HEK293 (cell line): ENCODE measurements around the gene AGAP1.

Experiments
- CTCF ChIA-PET: fragments of 350-600 bp; formaldehyde crosslinking; extraction: SDS; loops from one replicate; lab custom pipeline; 2021; ENCODE audit warnings: antibody characterized with exemption; lab: Yijun Ruan, JAX
- POLR2A ChIA-PET: fragments of 300-600 bp; formaldehyde crosslinking; extraction: SDS; loops from one replicate; lab custom pipeline; 2020; ENCODE audit warnings: antibody characterized with exemption, inconsistent platforms; lab: Yijun Ruan, JAX
- H3K27ac ChIP-seq: fragments of 200-500 bp; sonication (Bioruptor generic); 2 replicates; pipeline ENCODE4 v1.5.1; 2014; ENCODE audit warnings: low read depth, low read length, control low read depth, inconsistent platforms; ENCODE audit errors: extremely low read depth
- H3K36me3 ChIP-seq, 2 experiments: fragments of 200-500 bp in 1 of 2; sonication (Bioruptor generic) in 1 of 2; 1 replicate in 1 of 2; 2 replicates in 1 of 2; pipeline ENCODE4 v1.5.1; 2014 to 2017; ENCODE audit warnings: inconsistent platforms in 2 of 2, low read length in 2 of 2; ENCODE audit not compliant: control insufficient read depth in 2 of 2, insufficient read depth in 1 of 2
- H3K4me1 ChIP-seq: fragments of 200-500 bp; sonication (Bioruptor generic); 2 replicates; pipeline ENCODE4 v1.5.1; 2014; ENCODE audit warnings: mild to moderate bottlenecking, low read length, inconsistent platforms; ENCODE audit not compliant: control insufficient read depth, insufficient read depth
- H3K4me3 ChIP-seq: 2 replicates; pipeline ENCODE4 v1.5.1; 2011; ENCODE audit warnings: low read depth, mild to moderate bottlenecking, control low read depth, low read length, moderate library complexity
- H3K9me3 ChIP-seq: fragments of 200-500 bp; sonication (Bioruptor generic); 2 replicates; pipeline ENCODE4 v1.5.1; 2014; ENCODE audit warnings: low read depth, low read length, inconsistent platforms; ENCODE audit not compliant: control insufficient read depth, insufficient read depth
- ELK4 ChIP-seq: IDR thresholded peaks from 2 replicates; pipeline ENCODE4 v1.6.1; 2011; ENCODE audit warnings: mild to moderate bottlenecking, low read depth, low read length, borderline replicate concordance
- GFI1B ChIP-seq: fragments of 450-650 bp; formaldehyde crosslinking; IDR thresholded peaks from 2 replicates; pipeline ENCODE4 v1.5.1; 2016; ENCODE audit warnings: missing biosample characterization, missing genetic modification characterization
- HOXD13 ChIP-seq: sonication (generic); formaldehyde crosslinking; IDR thresholded peaks from 2 replicates; pipeline ENCODE4 v1.8.0; 2022; ENCODE audit warnings: missing genetic modification reagents, borderline replicate concordance
- KLF1 ChIP-seq: fragments of 450-650 bp; formaldehyde crosslinking; IDR thresholded peaks from 2 replicates; pipeline ENCODE4 v1.5.1; 2016; ENCODE audit warnings: missing biosample characterization, missing genetic modification characterization
- REPIN1 ChIP-seq: fragments of 450-650 bp; formaldehyde crosslinking; IDR thresholded peaks from 2 replicates; pipeline ENCODE4 v1.5.1; 2017; ENCODE audit warnings: missing biosample characterization, missing genetic modification characterization, low read depth
- REST ChIP-seq: fragments of 450-650 bp; formaldehyde crosslinking; IDR thresholded peaks from 2 replicates; pipeline ENCODE4 v1.5.1; 2016; ENCODE audit warnings: missing biosample characterization, missing genetic modification characterization
- YY1 ChIP-seq: fragments of 450-650 bp; formaldehyde crosslinking; IDR thresholded peaks from 2 replicates; pipeline ENCODE4 v1.5.1; 2018; ENCODE audit warnings: missing biosample characterization, missing genetic modification characterization
- ZBTB17 ChIP-seq: fragments of 450-650 bp; formaldehyde crosslinking; IDR thresholded peaks from 2 replicates; pipeline ENCODE4 v1.5.1; 2016; ENCODE audit warnings: missing biosample characterization, missing genetic modification characterization
- ZFP41 ChIP-seq: fragments of 450-650 bp; formaldehyde crosslinking; IDR thresholded peaks from 2 replicates; pipeline ENCODE4 v1.5.1; 2016; ENCODE audit warnings: missing biosample characterization, missing genetic modification characterization, borderline replicate concordance
- ZFP69B ChIP-seq: fragments of 450-650 bp; formaldehyde crosslinking; IDR thresholded peaks from 2 replicates; pipeline ENCODE4 v1.5.1; 2016; ENCODE audit warnings: missing biosample characterization, missing genetic modification characterization
- ZNF121 ChIP-seq: fragments of 450-650 bp; formaldehyde crosslinking; IDR thresholded peaks from 2 replicates; pipeline ENCODE4 v1.5.1; 2016; ENCODE audit warnings: missing biosample characterization, missing genetic modification characterization
- ZNF146 ChIP-seq: fragments of 450-650 bp; formaldehyde crosslinking; IDR thresholded peaks from 2 replicates; pipeline ENCODE4 v1.5.1; 2016; ENCODE audit warnings: missing biosample characterization, missing genetic modification characterization
- ZNF214 ChIP-seq: fragments of 450-650 bp; formaldehyde crosslinking; IDR thresholded peaks from 2 replicates; pipeline ENCODE4 v1.5.1; 2017; ENCODE audit warnings: missing biosample characterization, mild to moderate bottlenecking, missing genetic modification characterization, borderline replicate concordance
- ZNF239 ChIP-seq: fragments of 450-650 bp; formaldehyde crosslinking; IDR thresholded peaks from 2 replicates; pipeline ENCODE4 v1.5.1; 2016; ENCODE audit warnings: missing biosample characterization, missing genetic modification characterization
- ZNF248 ChIP-seq: fragments of 450-650 bp; formaldehyde crosslinking; IDR thresholded peaks from 2 replicates; pipeline ENCODE4 v1.5.1; 2017; ENCODE audit warnings: missing biosample characterization, missing genetic modification characterization
- ZNF292 ChIP-seq: fragments of 450-650 bp; formaldehyde crosslinking; IDR thresholded peaks from 2 replicates; pipeline ENCODE4 v1.5.1; 2016; ENCODE audit warnings: low read depth, missing biosample characterization, missing genetic modification characterization, borderline replicate concordance
- ZNF37A ChIP-seq: fragments of 450-650 bp; IDR thresholded peaks from 2 replicates; pipeline ENCODE4 v1.5.1; 2018; ENCODE audit warnings: missing biosample characterization, missing genetic modification characterization
- ZNF514 ChIP-seq: fragments of 450-650 bp; formaldehyde crosslinking; IDR thresholded peaks from 2 replicates; pipeline ENCODE4 v1.5.1; 2016; ENCODE audit warnings: missing biosample characterization, missing genetic modification characterization
- ZNF629 ChIP-seq: fragments of 450-650 bp; formaldehyde crosslinking; IDR thresholded peaks from 2 replicates; pipeline ENCODE4 v1.5.1; 2017; ENCODE audit warnings: missing biosample characterization, missing genetic modification characterization
- ZNF701 ChIP-seq: fragments of 450-650 bp; formaldehyde crosslinking; IDR thresholded peaks from 2 replicates; pipeline ENCODE4 v1.5.1; 2016; ENCODE audit warnings: missing biosample characterization, missing genetic modification characterization
- ZNF776 ChIP-seq: fragments of 450-650 bp; formaldehyde crosslinking; IDR thresholded peaks from 2 replicates; pipeline ENCODE4 v1.5.0; 2017; ENCODE audit warnings: missing biosample characterization, missing genetic modification characterization, borderline replicate concordance

The AGAP1 gene

GRCh38 chr2:236102971-236103370, 609.1 kb downstream of the AGAP1 start:
- ChIA-PET POLR2A (no interaction called here), CTCF (interaction anchor here (0.7 kb wide), 1 partner anchor 33 kb away, joined by 3 read pairs; no protein-coding TSS in a partner anchor)
- no peak overlapping the region for H3K4me3 ChIP-seq
- no peaks in the 10 kb centered on the region for H3K9me3 ChIP-seq
- H3K36me3 ChIP-seq = no peaks in the 10 kb centered on the region
- H3K27ac ChIP-seq = no peak overlapping the region
- TF ChIP-seq ZNF701 (tag by site-specific recombination) = no peak
- H3K4me1 ChIP-seq = no peaks in the 10 kb centered on the region

GRCh38 chr2:236103981-236104380, 610.1 kb downstream of the AGAP1 start:
- TF ChIP-seq REPIN1 (tag by site-specific recombination) = no peak
- TF ChIP-seq HOXD13 (CRISPR knock-in tag) = no peak
- TF ChIP-seq YY1 (tag by site-specific recombination) = no peak
- TF ChIP-seq ZNF629 = no peak
- TF ChIP-seq GFI1B (tag by site-specific recombination) = no peak
- no peak for TF ChIP-seq ZNF121 (tag by site-specific recombination)
- no peak for TF ChIP-seq ZNF146
- TF ChIP-seq REST = no peak
- no peak for TF ChIP-seq ZNF214 (tag by site-specific recombination)
- no peak for TF ChIP-seq ZNF248 (tag by site-specific recombination)
- TF ChIP-seq ZFP69B = no peak
- no peak for TF ChIP-seq ELK4
- TF ChIP-seq ZFP41 (tag by site-specific recombination) = no peak
- no peak for TF ChIP-seq ZNF292
- no peak for TF ChIP-seq ZBTB17 (tag by site-specific recombination)
- no peak for TF ChIP-seq ZNF239 (tag by site-specific recombination)
- no peak for TF ChIP-seq ZNF514
- no peak for TF ChIP-seq KLF1 (tag by site-specific recombination)
- TF ChIP-seq ZNF776 (tag by site-specific recombination) = no peak
- no peak for TF ChIP-seq ZNF37A (tag by site-specific recombination)
- Histone ChIP-seq H3K36me3 (no peaks in the 10 kb centered on the region), H3K4me3 (no peak overlapping the region), H3K9me3 (no peaks in the 10 kb centered on the region), H3K4me1 (no peaks in the 10 kb centered on the region), H3K27ac (no peak overlapping the region)
- CTCF ChIA-PET = no interaction called here
- POLR2A ChIA-PET = no interaction called here
